Glomerular visceral epithelial cell (primary cell): ENCODE measurements around the gene LRSAM1.

Experiments
- DNase-seq: peaks from one replicate; pipeline ENCODE4 v3.0.0-alpha.2; 2016; ENCODE audit errors: extremely low spot score

The LRSAM1 gene

GRCh38 chr9:127534250-127534906 is 83.1 kb downstream of the LRSAM1 start:
- DNase-seq: no peak

- no peak for DNase-seq
Observed at GRCh38 chr9:127534931-127535330, 83.6 kb downstream of the LRSAM1 start.

GRCh38 chr9:127535396-127535795 is 84.1 kb downstream of the LRSAM1 start:
- no peak for DNase-seq

GRCh38 chr9:127535834-127536233 is 84.5 kb downstream of the LRSAM1 start:
- DNase-seq: no peak

GRCh38 chr9:127536499-127536898 is 85.2 kb downstream of the LRSAM1 start:
- DNase-seq: no peak

- no peak for DNase-seq
Observed at GRCh38 chr9:127537014-127537413, 85.7 kb downstream of the LRSAM1 start.

- DNase-seq: no peak
Observed at GRCh38 chr9:127537792-127538191, 86.5 kb downstream of the LRSAM1 start.

- no peak for DNase-seq
Observed at GRCh38 chr9:127538849-127539258, 87.5 kb downstream of the LRSAM1 start.

GRCh38 chr9:127539259-127539981 is 88.1 kb downstream of the LRSAM1 start:
- no peak for DNase-seq

GRCh38 chr9:127539982-127540663 is 88.8 kb downstream of the LRSAM1 start:
- DNase-seq: no peak

GRCh38 chr9:127540664-127541041 is 89.3 kb downstream of the LRSAM1 start:
- no peak for DNase-seq

- DNase-seq: no peak
Observed at GRCh38 chr9:127541176-127541575, 89.9 kb downstream of the LRSAM1 start.

- DNase-seq: no peak
Observed at GRCh38 chr9:127541865-127542264, 90.6 kb downstream of the LRSAM1 start.

GRCh38 chr9:127543221-127543620 is 91.9 kb downstream of the LRSAM1 start:
- no peak for DNase-seq

- DNase-seq: no peak
Observed at GRCh38 chr9:127543973-127544533, 92.7 kb downstream of the LRSAM1 start.

- DNase-seq: peak; percentile 99
Observed at GRCh38 chr9:127545196-127546124, 94.2 kb downstream of the LRSAM1 start.

- DNase-seq: peak; percentile 53
Observed at GRCh38 chr9:127546125-127546832, 95.0 kb downstream of the LRSAM1 start.

- DNase-seq: no peak
Observed at GRCh38 chr9:127548352-127548881, 97.1 kb downstream of the LRSAM1 start.

- DNase-seq: no peak
Observed at GRCh38 chr9:127549218-127549617, 97.9 kb downstream of the LRSAM1 start.

GRCh38 chr9:127549751-127550150 is 98.4 kb downstream of the LRSAM1 start:
- DNase-seq: no peak

- no peak for DNase-seq
Observed at GRCh38 chr9:127550282-127550681, 99.0 kb downstream of the LRSAM1 start.
